SK-N-SH (cell line): ENCODE results near the gene TROAP. TPM values are rescaled to one million over a fixed set of nuclear protein-coding genes. Genes with fewer than 3 reads are reported as not detected.
A peak's percentile ranks its signal among the peaks of the same experiment; 100 is the strongest.

Experiments used
- CTCF ChIA-PET: fragments of 300-600, 350-600 bp; formaldehyde crosslinking; extraction: SDS; loops from one replicate; lab custom pipeline; 2021; lab: Yijun Ruan, JAX
- POLR2A ChIA-PET: fragments of 350-600 bp; sonication (Branson Sonifier 250); formaldehyde crosslinking; extraction: SDS; loops from one replicate; lab custom pipeline; 2020; ENCODE audit warnings: antibody characterized with exemption, inconsistent platforms; lab: Yijun Ruan, JAX
- DNase-seq: peaks from one replicate; pipeline ENCODE4 v3.0.0; 2012
- H2AFZ ChIP-seq: fragments of 200-600 bp; sonication (generic); 2 replicates; pipeline ENCODE4 v1.8.1; 2016; ENCODE audit warnings: antibody characterized with exemption, mild to moderate bottlenecking, low read depth
- H3F3A ChIP-seq: fragments of 200-600 bp; sonication (generic); replicated peaks from 2 replicates; pipeline ENCODE3; 2016; ENCODE audit warnings: antibody characterized with exemption, mild to moderate bottlenecking; ENCODE audit not compliant: insufficient read depth
- H3K27ac ChIP-seq, 2 experiments: fragments of 200-500 bp in 1 of 2; fragments of 200-600 bp in 1 of 2; sonication (Bioruptor generic) in 1 of 2; sonication (generic), shearing (Covaris generic) in 1 of 2; 2 replicates each; pipeline versions ENCODE4 v1.5.1 to v1.6.1; 2014 to 2016; ENCODE audit warnings: low read depth in 2 of 2, inconsistent platforms in 1 of 2, low read length in 1 of 2, mild to moderate bottlenecking in 1 of 2, mixed read lengths in 1 of 2
- H3K27me3 ChIP-seq: fragments of 200-600 bp; sonication (generic), shearing (Covaris generic); 2 replicates; pipeline ENCODE4 v1.6.1; 2016; ENCODE audit warnings: mixed run types; ENCODE audit not compliant: insufficient read depth
- H3K36me3 ChIP-seq, 2 experiments: fragments of 200-500 bp in 1 of 2; fragments of 200-600 bp in 1 of 2; sonication (Bioruptor generic) in 1 of 2; sonication (generic) in 1 of 2; replicated peaks in 1 of 2; 2 replicates each; pipeline versions ENCODE3 to v1.5.1; 2014 to 2016; ENCODE audit warnings: low read length in 1 of 2, mild to moderate bottlenecking in 1 of 2; ENCODE audit not compliant: insufficient read depth in 2 of 2, control insufficient read depth in 1 of 2
- H3K4me1 ChIP-seq, 2 experiments: fragments of 200-500 bp in 1 of 2; fragments of 200-600 bp in 1 of 2; sonication (Bioruptor generic) in 1 of 2; sonication (generic), shearing (Covaris generic) in 1 of 2; 2 replicates each; pipeline versions ENCODE4 v1.5.1 to v1.6.1; 2014 to 2016; ENCODE audit warnings: low read depth in 1 of 2, low read length in 1 of 2, mixed run types in 1 of 2; ENCODE audit not compliant: insufficient read depth in 2 of 2, control insufficient read depth in 1 of 2
- H3K4me2 ChIP-seq: fragments of 200-600 bp; sonication (generic), shearing (Covaris generic); 2 replicates; pipeline ENCODE4 v1.6.1; 2017; ENCODE audit warnings: mixed run types
- H3K4me3 ChIP-seq, 2 experiments: fragments of 200-500 bp in 1 of 2; fragments of 200-600 bp in 1 of 2; sonication (Bioruptor generic) in 1 of 2; sonication (generic), shearing (Covaris generic) in 1 of 2; 2 replicates each; pipeline versions ENCODE4 v1.5.1 to v1.8.1; 2014 to 2016; ENCODE audit warnings: low read depth in 2 of 2, inconsistent platforms in 1 of 2, low read length in 1 of 2, mild to moderate bottlenecking in 1 of 2, mixed read lengths in 1 of 2, moderate library complexity in 1 of 2
- H3K79me2 ChIP-seq: fragments of 200-600 bp; sonication (generic); 2 replicates; pipeline ENCODE4 v1.8.1; 2017; ENCODE audit warnings: mild to moderate bottlenecking; ENCODE audit not compliant: insufficient read depth
- H3K9ac ChIP-seq: fragments of 200-600 bp; sonication (generic); 2 replicates; pipeline ENCODE4 v1.6.1; 2017; ENCODE audit warnings: mixed run types
- H3K9me2 ChIP-seq: fragments of 200-600 bp; sonication (generic); 2 replicates; pipeline ENCODE4 v1.6.1; 2017; ENCODE audit warnings: mixed run types
- H3K9me3 ChIP-seq: fragments of 200-600 bp; sonication (generic); 2 replicates; pipeline ENCODE4 v1.6.1; 2017; ENCODE audit warnings: mixed run types, mild to moderate bottlenecking, moderate library complexity
- H4K20me1 ChIP-seq: fragments of 200-600 bp; sonication (generic); 2 replicates; pipeline ENCODE4 v1.6.1; 2017; ENCODE audit warnings: mild to moderate bottlenecking, mixed run types; ENCODE audit not compliant: insufficient read depth
- MEF2A ChIP-seq: IDR thresholded peaks from 2 replicates; pipeline ENCODE4 v1.4.0; 2012; ENCODE audit warnings: low read depth, borderline replicate concordance
- MXI1 ChIP-seq: IDR thresholded peaks from 2 replicates; pipeline ENCODE4 v1.6.1; 2012; ENCODE audit warnings: mild to moderate bottlenecking, low read depth, low read length, improper control_type of control experiment
- NFIC ChIP-seq: IDR thresholded peaks from 2 replicates; pipeline ENCODE4 v1.4.0; 2012; ENCODE audit warnings: borderline replicate concordance
- PBX3 ChIP-seq: IDR thresholded peaks from 2 replicates; pipeline ENCODE4; 2012
- POLR2AphosphoS5 ChIP-seq: IDR thresholded peaks from 2 replicates; pipeline ENCODE4 v1.6.1; 2012; ENCODE audit warnings: low read depth, low read length
- RAD21 ChIP-seq: IDR thresholded peaks from 2 replicates; pipeline ENCODE4 v1.6.1; 2012; ENCODE audit warnings: mild to moderate bottlenecking, low read length
- SIN3A ChIP-seq: IDR thresholded peaks from 2 replicates; pipeline ENCODE4 v1.6.1; 2012; ENCODE audit warnings: low read depth, mild to moderate bottlenecking, low read length, moderate library complexity, borderline replicate concordance
- TCF12 ChIP-seq: IDR thresholded peaks from 2 replicates; pipeline ENCODE4 v1.4.0; 2012
- USF2 ChIP-seq: fragments of 150-350 bp; IDR thresholded peaks from 2 replicates; pipeline ENCODE4 v1.6.1; 2017; ENCODE audit warnings: antibody characterized with exemption, low read length, low read depth, borderline replicate concordance
- WGBS: methylation state at CpG from one replicate; pipeline ENCODE4 v1.1.6; 2017; ENCODE audit warnings: low lambda C conversion rate; 5-methylcytosine and 5-hydroxymethylcytosine counted together
- polyA plus RNA-seq, 3 experiments: library from polyadenylated mRNA; depleted of rRNA; stranded (reverse); fragments of >200 nt; gene quantifications; 2 replicates each; pipeline ENCODE4 v1.2.3, GENCODE V29; 2012

TROAP gene
- polyA plus RNA-seq, 1 of the 3 experiments (the other 2 are of a cell fraction), result 26.2 TPM

- Histone ChIP-seq H3K27ac (peak overlapping the region in 1 of 2 experiments; percentile 71; a peak in 2 of 4 replicates), H2AFZ (peak overlapping the region; percentile 63; the same call in 1 of the 2 replicates), H3K9me3 (no peaks in the 10 kb centered on the region), H3K79me2 (no peaks in the 10 kb centered on the region), H3K4me2 (peak overlapping the region; percentile 59; the same call in 1 of the 2 replicates), H3K9me2 (no peaks in the 10 kb centered on the region), H3K27me3 (no peaks in the 10 kb centered on the region), H3K4me1 (peaks cover 7 to 29% of the 10 kb centered on the region in 2 experiments; a peak in 3 of 4 replicates), H3K9ac (0 out of 2 replicates have a peak overlapping the region, but pooled peaks have one; percentile 25), H4K20me1 (no peaks in the 10 kb centered on the region), H3K4me3 (no peak overlapping the region), H3K36me3 (no peaks in the 10 kb centered on the region), H3F3A (no peaks in the 10 kb centered on the region)
- TF ChIP-seq POLR2AphosphoS5 (no peak), TCF12 (no peak), USF2 (no peak), NFIC (no peak), MXI1 (no peak), MEF2A (no peak), RAD21 (no peak), SIN3A (no peak)
- 70% methylated on average over 6 of the region's 7 CpGs for WGBS
- ChIA-PET CTCF (interaction anchor here (0.8 to 29.6 kb wide), 8 partner anchors 10 to 205 kb away, joined by 3 to 658 read pairs (median 13); partner anchors contain the start of genes C1QL4 and DNAJC22), POLR2A (interaction anchor here (1.1 to 3.6 kb wide), 6 partner anchors 30 to 74 kb away, joined by 3 to 34 read pairs (median 6); partner anchors contain the start of genes SPATS2 and TROAP)
- peak; percentile 61 for DNase-seq
These were observed 30.4 kb upstream of the TROAP start for GRCh38 chr12:49292729-49293055.

- no peaks in the 10 kb centered on the region for H3K27me3 ChIP-seq
- no peaks in the 10 kb centered on the region for H3K9me2 ChIP-seq
- no peaks in the 10 kb centered on the region for H3K79me2 ChIP-seq
- WGBS, result 61% methylated on average over 12 of the region's 18 CpGs
- H3K4me2 ChIP-seq, result peak overlapping the region; percentile 59; the same call in 1 of the 2 replicates
- no peaks in the 10 kb centered on the region for H3F3A ChIP-seq
- H3K4me1 ChIP-seq, result peaks cover 7 to 29% of the 10 kb centered on the region in 2 experiments; a peak in 3 of 4 replicates
- peak; percentile 73 for DNase-seq
- H3K9ac ChIP-seq, result 0 out of 2 replicates have a peak overlapping the region, but pooled peaks have one; percentile 25
- H4K20me1 ChIP-seq, result no peaks in the 10 kb centered on the region
- no peaks in the 10 kb centered on the region for H3K36me3 ChIP-seq
- peak overlapping the region; percentile 63; the same call in 1 of the 2 replicates for H2AFZ ChIP-seq
- no peak for TF ChIP-seq RAD21
- peak; percentile 61 for TF ChIP-seq PBX3
- H3K27ac ChIP-seq, result peak overlapping the region in 1 of 2 experiments; percentile 71; a peak in 3 of 4 replicates
- ChIA-PET POLR2A (interaction anchor here (0.6 to 3.6 kb wide), 8 partner anchors 11 to 74 kb away, joined by 3 to 34 read pairs (median 6); partner anchors contain the start of genes SPATS2 and TROAP), CTCF (interaction anchor here (0.8 to 29.6 kb wide), 12 partner anchors 10 to 287 kb away, joined by 3 to 658 read pairs (median 7); partner anchors contain the start of genes C1QL4 and DNAJC22)
- H3K4me3 ChIP-seq, result no peak overlapping the region
- H3K9me3 ChIP-seq, result no peaks in the 10 kb centered on the region
These were observed 29.7 kb upstream of the TROAP start for GRCh38 chr12:49293056-49293956.
